Testis (tissue), 3 donors: ENCODE results near the gene PKHD1. TPM values are rescaled to one million over a fixed set of nuclear protein-coding genes. Genes with fewer than 3 reads are reported as not detected.

Experiments
- DNase-seq: peaks from one replicate; pipeline ENCODE4 v3.0.0-alpha.2; 2019
- H3K27ac ChIP-seq, 2 donors: fragments of 200-600 bp; sonication (generic); one replicate each; pipeline ENCODE4 v1.5.1; 2019
- H3K27me3 ChIP-seq: fragments of 200-600 bp; sonication (generic); one replicate; pipeline ENCODE4 v1.5.1; 2019
- H3K36me3 ChIP-seq: fragments of 200-600 bp; sonication (generic); one replicate; pipeline ENCODE4 v1.5.1; 2017; ENCODE audit warnings: low read depth; ENCODE audit errors: missing control alignments
- H3K4me1 ChIP-seq: fragments of 200-600 bp; sonication (generic); one replicate; pipeline ENCODE4 v1.5.1; 2019
- H3K4me3 ChIP-seq, 2 donors: fragments of 200-600 bp; sonication (generic); one replicate each; pipeline ENCODE4 v1.5.1; 2017 to 2019
- H3K9me3 ChIP-seq: fragments of 200-600 bp; sonication (generic); one replicate; pipeline ENCODE4 v1.5.1; 2017
- CTCF ChIP-seq, 3 experiments: fragments of 450-650 bp in 2 of 3; fragments of 200-600 bp in 1 of 3; sonication (generic) in 1 of 3; IDR thresholded peaks; one replicate each; pipeline ENCODE4 v1.5.1; 2016 to 2019; ENCODE audit warnings: antibody characterized with exemption in 3 of 3, mild to moderate bottlenecking in 2 of 3, moderate library complexity in 1 of 3
- POLR2A ChIP-seq: fragments of 450-650 bp; IDR thresholded peaks from one replicate; pipeline ENCODE4 v1.6.1; 2017; ENCODE audit warnings: antibody characterized with exemption, mild to moderate bottlenecking, moderate library complexity
- WGBS, 2 donors: methylation state at CpG; one replicate each; pipeline ENCODE4 v1.1.5; 2018; 5-methylcytosine and 5-hydroxymethylcytosine counted together
- intact Hi-C: fragments of 100-400 bp; cut with DNase I; formaldehyde crosslinking; loops from one replicate; pipeline ENCODE4 v1.15.1; 2023; ENCODE audit warnings: low total_unique reads
- polyA plus RNA-seq: library from polyadenylated mRNA; stranded (reverse); fragments of 350-450 nt; fragmentation: Illumina TruSeq; extraction: RNeasy Lipid Tissue Mini Kit (QIAGEN cat#74804); gene quantifications from one replicate; pipeline ENCODE4 v1.2.3, GENCODE V29; 2014; ENCODE audit warnings: low read depth, low replicate concordance; ENCODE audit not compliant: insufficient read depth
- total RNA-seq, 2 donors: library from RNA; depleted of rRNA; stranded (reverse); fragments of >200 nt; gene quantifications; one replicate each; pipeline ENCODE4 v1.2.3, GENCODE V29; 2016

PKHD1 gene
- total and polyA plus RNA-seq, 3 donors from 2014 or later, result 1.3 to 2.3 (median 1.7) TPM

- H3K9me3 ChIP-seq, result no peaks in the 10 kb centered on the region
- H3K4me1 ChIP-seq, result no peaks in the 10 kb centered on the region
- intact Hi-C loops, result no loop called here
- no peak overlapping the region for H3K4me3 ChIP-seq
- TF ChIP-seq POLR2A (no peak), CTCF (IDR thresholded peaks at IDR 0.05) (no peak)
- no peak for DNase-seq
- WGBS, 2 donors, result 63 to 64% methylated on average over 5 of the region's 5 CpGs
- no peaks in the 10 kb centered on the region for H3K36me3 ChIP-seq
- H3K27ac ChIP-seq, result no peak overlapping the region
- H3K27me3 ChIP-seq, result no peaks in the 10 kb centered on the region
Measured at GRCh38 chr6:51678905-51679620, 408.4 kb downstream of the PKHD1 start.

GRCh38 chr6:51678274-51678673 lies 409.1 kb downstream of the PKHD1 start:
- WGBS, 2 donors, result 79 to 81% methylated on average over 1 of the region's 1 CpG
- intact Hi-C loops, result no loop called here
- Histone ChIP-seq H3K9me3 (no peaks in the 10 kb centered on the region), H3K27me3 (no peaks in the 10 kb centered on the region), H3K4me1 (no peaks in the 10 kb centered on the region), H3K36me3 (no peaks in the 10 kb centered on the region), H3K4me3 (no peak overlapping the region), H3K27ac (no peak overlapping the region)
- DNase-seq, result no peak
- TF ChIP-seq POLR2A (no peak), CTCF (IDR thresholded peaks at IDR 0.05) (no peak)

- Histone ChIP-seq H3K9me3 (no peaks in the 10 kb centered on the region), H3K27ac (no peak overlapping the region), H3K27me3 (no peaks in the 10 kb centered on the region), H3K36me3 (no peaks in the 10 kb centered on the region), H3K4me3 (no peak overlapping the region), H3K4me1 (no peaks in the 10 kb centered on the region)
- DNase-seq, result no peak
- 83 to 85% methylated on average over 4 of the region's 4 CpGs for WGBS, 2 donors
- TF ChIP-seq CTCF (IDR thresholded peaks at IDR 0.05) (no peak), POLR2A (no peak)
- intact Hi-C loops, result no loop called here
Measured at GRCh38 chr6:51675922-51676275, 411.5 kb downstream of the PKHD1 start.

GRCh38 chr6:51675020-51675921 lies 412.1 kb downstream of the PKHD1 start:
- no peak overlapping the region for H3K4me3 ChIP-seq
- intact Hi-C loops, result no loop called here
- no peaks in the 10 kb centered on the region for H3K36me3 ChIP-seq
- no peak overlapping the region for H3K27ac ChIP-seq
- TF ChIP-seq CTCF (IDR thresholded peaks at IDR 0.05) (no peak), POLR2A (no peak)
- H3K9me3 ChIP-seq, result no peaks in the 10 kb centered on the region
- no peaks in the 10 kb centered on the region for H3K27me3 ChIP-seq
- no peaks in the 10 kb centered on the region for H3K4me1 ChIP-seq
- no peak for DNase-seq
- 78 to 85% methylated on average over 9 of the region's 9 CpGs for WGBS, 2 donors
